NCI-H1092 treated with DMSO at 0.1 percent for 48 hours (cell line): ENCODE measurements around the gene ACBD3.
A peak's percentile ranks its signal among the peaks of the same experiment; 100 is the strongest.
"Not testable (repeated sequence)": the region's sequence is repeated elsewhere in the genome, so short reads cannot be mapped to it uniquely, and the experiment has no call there.

Experiments used
- DNase-seq: peaks from one replicate; lab custom pipeline; 2025; lab: John Stamatoyannopoulos, UW

The ACBD3 gene

GRCh38 chr1:226186124-226187018, at the start of gene ACBD3:
Gene ACBD3 (minus strand): TSS chr1:226186741. CDS start chr1:226186675, 66 bp downstream.
- DNase-seq, result peak; percentile 97

GRCh38 chr1:226233806-226234205, 47.3 kb upstream of the ACBD3 start:
- DNase-seq, result no peak

GRCh38 chr1:226233293-226233692, 46.8 kb upstream of the ACBD3 start:
- no peak for DNase-seq

- no peak for DNase-seq
Observed at GRCh38 chr1:226226601-226227000, 40.1 kb upstream of the ACBD3 start.

- DNase-seq, result no peak
Observed at GRCh38 chr1:226223786-226224244, 37.3 kb upstream of the ACBD3 start.

- no peak for DNase-seq
Observed at GRCh38 chr1:226223157-226223785, 36.7 kb upstream of the ACBD3 start, which contains the start of gene MIXL1. Gene MIXL1 (plus strand): TSS chr1:226223664. CDS start chr1:226223682, 18 bp downstream.

GRCh38 chr1:226222686-226223085, 36.1 kb upstream of the ACBD3 start:
- DNase-seq, result no peak

- DNase-seq, result no peak
Observed at GRCh38 chr1:226220473-226221189, 34.1 kb upstream of the ACBD3 start.

GRCh38 chr1:226217273-226217672, 30.7 kb upstream of the ACBD3 start:
- DNase-seq, result no peak

- no peak for DNase-seq
Observed at GRCh38 chr1:226216056-226216455, 29.5 kb upstream of the ACBD3 start.

GRCh38 chr1:226215239-226215638, 28.7 kb upstream of the ACBD3 start:
- no peak for DNase-seq

- DNase-seq, result no peak
Observed at GRCh38 chr1:226212545-226212944, 26.0 kb upstream of the ACBD3 start.

GRCh38 chr1:226211181-226211821, 24.8 kb upstream of the ACBD3 start:
- DNase-seq, result no peak

GRCh38 chr1:226210571-226211176, 24.1 kb upstream of the ACBD3 start:
- DNase-seq, result no peak

- no peak for DNase-seq
Observed at GRCh38 chr1:226209307-226210059, 22.9 kb upstream of the ACBD3 start.

GRCh38 chr1:226207048-226207447, 20.5 kb upstream of the ACBD3 start:
- no peak for DNase-seq

GRCh38 chr1:226204198-226204597, 17.7 kb upstream of the ACBD3 start:
- DNase-seq, result no peak

- no peak for DNase-seq
Observed at GRCh38 chr1:226203655-226204054, 17.1 kb upstream of the ACBD3 start.

- no peak for DNase-seq
Observed at GRCh38 chr1:226203240-226203639, 16.7 kb upstream of the ACBD3 start.

GRCh38 chr1:226202666-226203065, 16.1 kb upstream of the ACBD3 start:
- not testable (repeated sequence) for DNase-seq

GRCh38 chr1:226202246-226202645, 15.7 kb upstream of the ACBD3 start:
- no peak for DNase-seq
